BJ (cell line): Measurements from ENCODE around the gene PLD2. TPM values are rescaled to one million over a fixed set of nuclear protein-coding genes. Genes with fewer than 3 reads are reported as not detected.

Source experiments
- CTCF ChIA-PET: fragments of 350-600 bp; formaldehyde crosslinking; extraction: SDS; loops from one replicate; lab custom pipeline; 2021; ENCODE audit warnings: antibody characterized with exemption, inconsistent platforms; lab: Yijun Ruan, JAX
- POLR2A ChIA-PET: fragments of 300-600 bp; sonication (Branson Sonifier 250); formaldehyde crosslinking; extraction: SDS; loops from one replicate; lab custom pipeline; 2021; ENCODE audit warnings: antibody characterized with exemption; lab: Charles Lee
- DNase-seq: peaks from one replicate; pipeline ENCODE4 v3.0.0-alpha.2; 2011; ENCODE audit warnings: low read depth
- H3K27me3 ChIP-seq: 2 replicates; pipeline ENCODE4 v1.6.0; 2011; ENCODE audit warnings: low read length; ENCODE audit not compliant: control insufficient read depth, insufficient read depth
- H3K36me3 ChIP-seq: 2 replicates; pipeline ENCODE4 v1.5.1; 2011; ENCODE audit warnings: low read length; ENCODE audit not compliant: control insufficient read depth, insufficient read depth
- H3K4me3 ChIP-seq: 2 replicates; pipeline ENCODE4 v1.5.1; 2011; ENCODE audit warnings: low read depth, mild to moderate bottlenecking, control low read depth, low read length
- CTCF ChIP-seq: IDR thresholded peaks from 2 replicates; pipeline ENCODE4 v1.5.1; 2011; ENCODE audit warnings: low read depth, mild to moderate bottlenecking, control low read depth, inconsistent platforms, low read length, moderate library complexity; ENCODE audit not compliant: insufficient read depth
- polyA plus RNA-seq: library from polyadenylated mRNA; depleted of rRNA; stranded (reverse); fragments of >200 nt; gene quantifications from 2 replicates; pipeline ENCODE4 v1.2.3, GENCODE V29; 2011; rRNA removed

Gene PLD2
- polyA plus RNA-seq, 1 experiment = 34.1 TPM

GRCh38 chr17:4870855-4871254, 63.9 kb downstream of the PLD2 start:
- Histone ChIP-seq H3K36me3 (no peaks in the 10 kb centered on the region), H3K4me3 (no peak overlapping the region), H3K27me3 (no peaks in the 10 kb centered on the region)
- POLR2A ChIA-PET = no interaction called here
- TF ChIP-seq CTCF = no peak
- CTCF ChIA-PET = interaction anchor here (1.8 kb wide), 1 partner anchor 10 kb away, joined by 7 read pairs; no protein-coding TSS in a partner anchor
- DNase-seq = no peak

GRCh38 chr17:4872786-4873185, 65.8 kb downstream of the PLD2 start:
- ChIA-PET POLR2A (no interaction called here), CTCF (no interaction called here)
- no peak for DNase-seq
- H3K4me3 ChIP-seq = no peak overlapping the region
- H3K27me3 ChIP-seq = no peaks in the 10 kb centered on the region
- H3K36me3 ChIP-seq = no peaks in the 10 kb centered on the region
- no peak for TF ChIP-seq CTCF

Other genes starting within 250 kb of the PLD2 start
- gene GGT6, start 246.6 kb upstream of the PLD2 start, polyA plus RNA-seq = not detected in 2 replicates
- not detected in 2 replicates for gene SMTNL2, start 222.6 kb upstream of the PLD2 start, polyA plus RNA-seq
- not detected in 2 replicates for gene ALOX15, start 165.5 kb upstream of the PLD2 start, polyA plus RNA-seq
- gene PELP1, start 103.0 kb upstream of the PLD2 start, polyA plus RNA-seq = 5.1 and 13.9 TPM in 2 replicates
- gene ARRB2, start 96.5 kb upstream of the PLD2 start, polyA plus RNA-seq = 8.5 and 10.7 TPM in 2 replicates
- gene MED11, start 75.7 kb upstream of the PLD2 start, polyA plus RNA-seq = 27.5 and 31.2 TPM in 2 replicates
- gene ZMYND15, start 67.3 kb upstream of the PLD2 start, polyA plus RNA-seq = 0.13 TPM in 1 of 2 replicates, not detected in the other
- 2.2 and 3.3 TPM in 2 replicates for gene CXCL16, start 67.2 kb upstream of the PLD2 start, polyA plus RNA-seq
- gene TM4SF5, start 35.3 kb upstream of the PLD2 start, polyA plus RNA-seq = not detected in 2 replicates
- gene VMO1, start 20.8 kb upstream of the PLD2 start, polyA plus RNA-seq = 0.27 and 0.92 TPM in 2 replicates
- gene GLTPD2, start 18.2 kb upstream of the PLD2 start, polyA plus RNA-seq = not detected in 2 replicates
- gene PSMB6, start 11.0 kb upstream of the PLD2 start, polyA plus RNA-seq = 222 and 289 TPM in 2 replicates
- 32.6 and 69.1 TPM in 2 replicates for gene MINK1, start 26.2 kb downstream of the PLD2 start, polyA plus RNA-seq
- gene C17orf107, start 92.4 kb downstream of the PLD2 start, polyA plus RNA-seq = 3.3 and 4.5 TPM in 2 replicates
- 0.18 and 0.36 TPM in 2 replicates for gene CHRNE, start 95.9 kb downstream of the PLD2 start, polyA plus RNA-seq
- not detected in 2 replicates for gene GP1BA, start 125.1 kb downstream of the PLD2 start, polyA plus RNA-seq
- 38.5 and 70.7 TPM in 2 replicates for gene SLC25A11, start 132.9 kb downstream of the PLD2 start, polyA plus RNA-seq
- 69.9 and 73.5 TPM in 2 replicates for gene RNF167, start 133.1 kb downstream of the PLD2 start, polyA plus RNA-seq
- gene PFN1, start 141.4 kb downstream of the PLD2 start, polyA plus RNA-seq = 1,656 and 1,791 TPM in 2 replicates
- gene ENO3, start 144.0 kb downstream of the PLD2 start, polyA plus RNA-seq = 3.8 and 5.9 TPM in 2 replicates
- 85.3 and 85.8 TPM in 2 replicates for gene SPAG7, start 160.7 kb downstream of the PLD2 start, polyA plus RNA-seq
- 40.6 and 65.6 TPM in 2 replicates for gene CAMTA2, start 180.5 kb downstream of the PLD2 start, polyA plus RNA-seq
- 0.55 and 1.3 TPM in 2 replicates for gene INCA1, start 190.4 kb downstream of the PLD2 start, polyA plus RNA-seq
- 72.8 and 81.6 TPM in 2 replicates for gene KIF1C, start 190.8 kb downstream of the PLD2 start, polyA plus RNA-seq
- 0.13 and 0.23 TPM in 2 replicates for gene SLC52A1, start 228.3 kb downstream of the PLD2 start, polyA plus RNA-seq